Measurements from ENCODE around the gene S100A5.

Gene S100A5

GRCh38 chr1:153541641-153542590 lies 1.2 kb upstream of the S100A5 start:
- TF ChIP-seq CTCF (IDR thresholded peaks at IDR 0.05; ENCODE audit: insufficient read depth, low read depth, low read length, missing control alignments): no peak
- DNase-seq (ENCODE audit: low read depth): no peak
- no peak overlapping the region for H3K4me3 ChIP-seq (ENCODE audit: low read length)

GRCh38 chr1:153539395-153540093 lies 1.2 kb downstream of the S100A5 start:
- TF ChIP-seq CTCF (IDR thresholded peaks at IDR 0.05; ENCODE audit: insufficient read depth, low read depth, low read length, missing control alignments): no peak
- no peak for DNase-seq (ENCODE audit: low read depth)
- no peak overlapping the region for H3K4me3 ChIP-seq (ENCODE audit: low read length)

- H3K4me3 ChIP-seq (ENCODE audit: low read length): no peak overlapping the region
- DNase-seq (ENCODE audit: low read depth): peak; percentile 55
- no peak for TF ChIP-seq CTCF (IDR thresholded peaks at IDR 0.05; ENCODE audit: insufficient read depth, low read depth, low read length, missing control alignments)
These were observed 2.4 kb downstream of the S100A5 start for GRCh38 chr1:153538315-153538821.

GRCh38 chr1:153537376-153537730 lies 3.4 kb downstream of the S100A5 start:
- H3K4me3 ChIP-seq (ENCODE audit: low read length): no peak overlapping the region
- TF ChIP-seq CTCF (IDR thresholded peaks at IDR 0.05; ENCODE audit: insufficient read depth, low read depth, low read length, missing control alignments): no peak

GRCh38 chr1:153536671-153537375 lies 3.9 kb downstream of the S100A5 start:
- peak; percentile 69 for DNase-seq (ENCODE audit: low read depth)

More at GRCh38 chr1:153537376-153537730, 3.4 kb downstream of the S100A5 start:
- no peak for DNase-seq (ENCODE audit: low read depth)

More at GRCh38 chr1:153536671-153537375, 3.9 kb downstream of the S100A5 start:
- no peak for TF ChIP-seq CTCF (IDR thresholded peaks at IDR 0.05; ENCODE audit: insufficient read depth, low read depth, low read length, missing control alignments)
- peak overlapping the region; percentile 68 for H3K4me3 ChIP-seq (ENCODE audit: low read length)
